DOHH2 (cell line): ENCODE measurements around the gene ESAM.

Experiments
- H3F3A ChIP-seq: fragments of 200-600 bp; sonication (generic), shearing (Covaris generic); 2 replicates; pipeline ENCODE4 v1.6.0; 2016; ENCODE audit warnings: antibody characterized with exemption, mild to moderate bottlenecking; ENCODE audit not compliant: control insufficient read depth, insufficient read depth
- H3K27ac ChIP-seq: fragments of 200-600 bp; sonication (generic); 2 replicates; pipeline ENCODE4 v1.5.1; 2014; ENCODE audit warnings: low read depth, mild to moderate bottlenecking, low read length, moderate library complexity
- H3K27me3 ChIP-seq: fragments of 200-600 bp; sonication (generic); 2 replicates; pipeline ENCODE4 v1.6.1; 2014; ENCODE audit warnings: mild to moderate bottlenecking, low read length, mixed read lengths; ENCODE audit not compliant: control insufficient read depth
- H3K36me3 ChIP-seq: fragments of 200-600 bp; sonication (generic); 2 replicates; pipeline ENCODE4 v1.6.1; 2014; ENCODE audit warnings: mild to moderate bottlenecking, low read length, moderate library complexity, mixed read lengths; ENCODE audit not compliant: control insufficient read depth
- H3K4me1 ChIP-seq: fragments of 200-600 bp; sonication (generic); 2 replicates; pipeline ENCODE4 v1.6.1; 2014; ENCODE audit warnings: mild to moderate bottlenecking, low read length, mixed read lengths; ENCODE audit not compliant: control insufficient read depth
- H3K4me2 ChIP-seq: fragments of 200-600 bp; sonication (generic); 2 replicates; pipeline ENCODE4 v1.6.0; 2014; ENCODE audit warnings: mild to moderate bottlenecking, low read length, moderate library complexity
- H3K4me3 ChIP-seq: fragments of 200-600 bp; sonication (generic); 2 replicates; pipeline ENCODE4 v1.5.1; 2014; ENCODE audit warnings: mild to moderate bottlenecking, low read length, mixed read lengths
- H3K79me2 ChIP-seq: fragments of 200-600 bp; sonication (generic); 2 replicates; pipeline ENCODE4 v1.6.1; 2014; ENCODE audit warnings: mild to moderate bottlenecking, low read length, mixed read lengths; ENCODE audit not compliant: control insufficient read depth
- H3K9me2 ChIP-seq: fragments of 200-600 bp; sonication (generic); replicated peaks from 2 replicates; pipeline ENCODE4 v1.6.1; 2014; ENCODE audit warnings: mild to moderate bottlenecking, low read length, mixed read lengths; ENCODE audit not compliant: control insufficient read depth
- H3K9me3 ChIP-seq: fragments of 200-600 bp; sonication (generic); 2 replicates; pipeline ENCODE4 v1.6.1; 2014; ENCODE audit warnings: antibody characterized with exemption, low read length, mixed read lengths; ENCODE audit not compliant: control insufficient read depth, insufficient read depth
- H4K20me1 ChIP-seq: fragments of 200-600 bp; sonication (generic); 2 replicates; pipeline ENCODE4 v1.6.0; 2014; ENCODE audit warnings: low read depth, mild to moderate bottlenecking, antibody characterized with exemption, low read length, moderate library complexity; ENCODE audit not compliant: control insufficient read depth, insufficient read depth
- EZH2phosphoT487 ChIP-seq: fragments of 200-600 bp; sonication (generic); IDR thresholded peaks from 2 replicates; pipeline ENCODE4 v1.6.1; 2017; ENCODE audit warnings: borderline replicate concordance, mild to moderate bottlenecking, antibody characterized with exemption, low read length, moderate library complexity, mixed read lengths
- TF ChIP-seq, protein P1 (sequence below): fragments of 200-600 bp; sonication (generic); IDR thresholded peaks from one replicate; pipeline ENCODE4 v1.5.1; 2014; ENCODE audit warnings: antibody characterized with exemption, mild to moderate bottlenecking, low read depth, low read length; ENCODE audit not compliant: poor library complexity, severe bottlenecking

Gene ESAM

GRCh38 chr11:124801014-124801413 lies 38.9 kb upstream of the ESAM start:
- peaks cover 25% of the 10 kb centered on the region for H3K4me1 ChIP-seq
- H3K4me3 ChIP-seq, result peak overlapping the region; percentile 94
- H3K9me2 ChIP-seq, result no peaks in the 10 kb centered on the region
- H3K27ac ChIP-seq, result peak overlapping the region; percentile 78
- no peaks in the 10 kb centered on the region for H3F3A ChIP-seq
- H3K27me3 ChIP-seq, result no peaks in the 10 kb centered on the region
- H3K79me2 ChIP-seq, result peaks cover 47% of the 10 kb centered on the region
- peaks cover 4% of the 10 kb centered on the region for H3K36me3 ChIP-seq
- peaks cover 6% of the 10 kb centered on the region; the same call in 1 of the 2 replicates for H4K20me1 ChIP-seq
- peak overlapping the region; percentile 80 for H3K4me2 ChIP-seq
- TF ChIP-seq EZH2phosphoT487, result no peak
- TF ChIP-seq, protein P1, sequence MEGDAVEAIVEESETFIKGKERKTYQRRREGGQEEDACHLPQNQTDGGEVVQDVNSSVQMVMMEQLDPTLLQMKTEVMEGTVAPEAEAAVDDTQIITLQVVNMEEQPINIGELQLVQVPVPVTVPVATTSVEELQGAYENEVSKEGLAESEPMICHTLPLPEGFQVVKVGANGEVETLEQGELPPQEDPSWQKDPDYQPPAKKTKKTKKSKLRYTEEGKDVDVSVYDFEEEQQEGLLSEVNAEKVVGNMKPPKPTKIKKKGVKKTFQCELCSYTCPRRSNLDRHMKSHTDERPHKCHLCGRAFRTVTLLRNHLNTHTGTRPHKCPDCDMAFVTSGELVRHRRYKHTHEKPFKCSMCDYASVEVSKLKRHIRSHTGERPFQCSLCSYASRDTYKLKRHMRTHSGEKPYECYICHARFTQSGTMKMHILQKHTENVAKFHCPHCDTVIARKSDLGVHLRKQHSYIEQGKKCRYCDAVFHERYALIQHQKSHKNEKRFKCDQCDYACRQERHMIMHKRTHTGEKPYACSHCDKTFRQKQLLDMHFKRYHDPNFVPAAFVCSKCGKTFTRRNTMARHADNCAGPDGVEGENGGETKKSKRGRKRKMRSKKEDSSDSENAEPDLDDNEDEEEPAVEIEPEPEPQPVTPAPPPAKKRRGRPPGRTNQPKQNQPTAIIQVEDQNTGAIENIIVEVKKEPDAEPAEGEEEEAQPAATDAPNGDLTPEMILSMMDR, result no peak
- H3K9me3 ChIP-seq, result no peaks in the 10 kb centered on the region

DNA sequence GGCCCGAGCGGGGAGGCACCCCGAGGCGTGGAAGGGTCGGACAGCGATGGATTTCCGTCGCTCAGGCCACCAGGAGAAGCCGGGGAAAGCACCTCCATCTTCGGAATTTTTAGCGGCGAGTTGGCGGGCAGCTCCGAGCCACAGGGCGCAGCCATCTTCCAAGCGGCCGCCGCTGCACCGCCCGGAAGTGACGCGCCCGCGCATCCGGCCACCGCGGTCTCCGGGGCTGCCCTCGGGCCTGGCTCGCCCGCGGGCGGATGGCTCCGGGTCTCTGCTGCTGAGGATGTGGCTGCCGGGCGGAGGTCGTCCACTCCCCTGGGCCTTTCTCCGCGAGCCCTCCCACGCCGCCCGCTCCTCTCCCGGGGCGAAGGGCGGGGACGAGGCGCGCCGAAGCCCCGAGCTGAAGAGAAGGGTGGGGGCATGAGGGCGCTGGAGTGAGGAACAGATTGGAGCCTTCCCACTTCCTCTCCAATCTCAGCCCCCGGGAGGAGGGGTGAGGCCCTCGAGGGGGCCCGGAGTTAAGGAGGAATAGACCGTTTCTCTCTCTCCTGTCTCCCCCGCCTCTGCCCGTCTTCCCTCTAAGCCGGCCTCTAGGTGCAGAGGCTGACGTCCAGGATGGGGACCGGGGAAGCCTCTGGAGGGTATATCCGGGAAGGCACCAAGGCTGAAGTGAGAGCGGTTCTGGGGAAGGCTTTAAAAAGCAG lies 38.3 kb upstream of the ESAM start, which contains the start of gene MSANTD2:
MSANTD2 (minus strand) TSS at position 181 of the 704 bp plus-strand sequence; CDS start at position 155, 26 bp downstream.
- H3K9me3 ChIP-seq, result no peaks in the 10 kb centered on the region
- peaks cover 6% of the 10 kb centered on the region; the same call in 1 of the 2 replicates for H4K20me1 ChIP-seq
- H3K4me3 ChIP-seq, result peak within 1 kb of the TSS; percentile 94
- peak within 1 kb of the TSS; percentile 78 for H3K27ac ChIP-seq
- peaks cover 25% of the 10 kb centered on the region for H3K4me1 ChIP-seq
- no peaks in the 10 kb centered on the region for H3K9me2 ChIP-seq
- H3F3A ChIP-seq, result 0 out of 2 replicates have a peak, but pooled peaks cover 2% of the 10 kb centered on the region
- peaks cover 53% of the 10 kb centered on the region for H3K79me2 ChIP-seq
- peak within 1 kb of the TSS; percentile 80 for H3K4me2 ChIP-seq
- TF ChIP-seq, protein P1, result no peak
- TF ChIP-seq EZH2phosphoT487, result no peak
- H3K36me3 ChIP-seq, result peaks cover 4% of the 10 kb centered on the region
- H3K27me3 ChIP-seq, result no peaks in the 10 kb centered on the region

DNA sequence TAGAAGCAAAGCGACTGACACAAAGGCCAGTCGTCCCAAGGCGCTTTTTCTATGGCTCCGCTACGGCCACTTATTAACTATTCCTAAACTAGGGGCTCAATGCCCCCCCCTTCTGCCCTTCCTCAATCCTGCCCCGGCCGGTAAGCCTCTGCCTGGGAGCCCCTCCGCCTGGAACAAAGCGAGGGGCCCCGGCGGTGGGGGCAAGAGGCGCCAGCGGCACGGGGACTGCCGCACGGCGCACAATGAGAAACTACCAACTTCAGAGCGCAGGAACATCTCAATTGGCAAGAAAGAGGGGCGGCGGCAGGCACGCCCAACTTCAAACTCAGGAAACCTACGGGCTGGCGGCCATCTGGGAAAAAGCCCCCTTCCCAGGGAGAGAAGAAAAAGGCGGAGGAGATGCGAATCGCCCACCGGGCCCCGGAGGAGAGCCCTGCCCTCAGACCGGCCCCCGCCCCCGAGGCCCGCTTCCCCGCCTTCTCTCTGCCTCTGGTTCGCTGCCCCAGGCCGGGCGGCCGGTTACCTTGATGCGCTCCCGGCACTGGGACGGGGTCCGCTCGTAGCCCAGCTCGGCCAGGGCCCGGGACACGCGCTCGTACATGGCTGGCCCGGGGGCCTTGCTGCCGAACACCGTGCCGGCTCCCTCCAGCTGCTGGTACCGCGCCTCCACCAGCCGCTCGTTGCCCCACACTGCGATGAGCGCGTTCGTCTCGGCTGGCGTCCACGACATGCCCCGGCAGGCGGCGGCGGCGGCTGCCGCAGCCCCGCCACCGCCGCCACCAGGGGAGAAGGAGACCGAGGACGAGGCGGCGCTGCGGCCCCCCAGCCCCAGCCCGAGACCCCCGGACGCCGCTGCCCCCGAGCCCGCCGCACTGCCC lies 37.5 kb upstream of the ESAM start:
- Histone ChIP-seq H3K4me3 (peak overlapping the region; percentile 94), H3K4me2 (peak overlapping the region; percentile 80), H4K20me1 (peaks cover 6% of the 10 kb centered on the region; the same call in 1 of the 2 replicates), H3K36me3 (peaks cover 4% of the 10 kb centered on the region), H3K4me1 (peaks cover 25% of the 10 kb centered on the region), H3F3A (0 out of 2 replicates have a peak, but pooled peaks cover 2% of the 10 kb centered on the region), H3K27ac (peak overlapping the region; percentile 78), H3K27me3 (no peaks in the 10 kb centered on the region), H3K9me2 (no peaks in the 10 kb centered on the region), H3K9me3 (no peaks in the 10 kb centered on the region), H3K79me2 (peaks cover 60% of the 10 kb centered on the region)
- TF ChIP-seq EZH2phosphoT487, result no peak
- TF ChIP-seq, protein P1, result no peak
